MV-4-11 (cell line): ENCODE data around the gene PIGQ.

Source experiments
- DNase-seq: peaks from one replicate; lab custom pipeline; 2025; lab: John Stamatoyannopoulos, UW

The PIGQ gene

DNA sequence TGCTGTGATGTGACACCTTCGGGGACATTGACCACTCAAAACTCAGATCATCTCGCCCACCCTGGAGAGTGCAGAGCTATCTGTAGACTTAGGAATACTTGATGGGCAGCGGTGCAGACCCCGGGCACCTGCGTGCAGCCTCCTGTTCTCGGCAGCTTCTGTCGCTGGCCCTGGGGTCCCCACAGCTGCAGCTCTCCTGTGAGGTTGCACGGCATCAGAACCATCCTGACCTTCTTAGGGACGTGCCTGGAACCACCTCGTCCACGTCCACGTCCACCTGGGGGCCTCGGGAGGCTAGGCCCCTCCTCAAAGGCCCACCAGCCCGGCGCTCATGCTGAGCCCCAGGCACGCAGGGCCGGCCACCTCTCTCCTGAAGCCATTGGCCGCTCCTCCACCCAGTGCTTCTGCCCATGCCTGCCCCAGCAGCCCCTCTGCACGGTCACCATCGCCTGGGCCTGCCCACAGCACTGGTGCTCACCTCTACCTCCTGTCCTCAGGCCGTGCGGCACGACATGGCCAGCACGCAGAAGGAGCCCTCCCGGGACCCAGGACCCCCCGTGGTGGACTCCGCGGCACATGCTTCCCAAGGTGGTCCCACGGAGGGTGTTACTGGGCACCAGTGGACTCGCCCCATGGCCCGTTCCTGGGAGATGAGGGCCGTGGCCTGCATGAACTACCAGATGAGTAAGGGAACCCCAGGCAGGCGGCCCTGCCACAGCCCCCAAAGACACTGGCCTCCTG lies 58.7 kb downstream of the PIGQ start:
- no peak for DNase-seq

DNA sequence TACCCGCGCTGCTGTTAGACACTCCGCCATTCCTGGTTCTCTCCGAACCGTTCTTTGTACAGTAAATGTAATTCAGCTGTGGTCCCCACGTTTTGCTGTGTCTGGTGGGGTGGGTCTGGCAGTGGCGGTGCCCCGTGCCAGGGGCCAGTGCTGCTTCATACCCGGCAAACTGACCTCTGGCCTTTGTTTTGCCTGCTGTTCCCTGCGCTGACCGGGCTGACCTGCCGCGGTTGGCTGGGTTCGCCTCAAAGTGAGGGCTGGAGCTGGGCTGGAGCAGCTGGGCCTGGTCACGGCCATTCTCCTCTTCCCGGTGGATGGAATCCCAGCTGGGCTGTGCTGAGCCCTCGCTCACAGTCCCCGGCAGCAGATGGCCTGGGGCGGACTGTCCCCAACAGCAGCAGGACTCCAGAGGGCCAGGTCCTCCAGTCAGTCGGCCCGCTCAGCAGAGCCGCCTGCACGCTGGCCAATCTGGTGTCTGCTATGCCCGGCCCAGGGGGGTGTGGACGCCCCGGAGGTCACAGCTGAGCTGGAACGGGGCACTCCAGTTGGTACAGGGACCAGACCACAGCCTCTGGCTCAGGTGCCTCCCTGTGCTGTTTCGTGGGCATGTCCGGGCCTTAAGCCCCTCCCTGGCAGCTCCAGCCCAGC lies 59.5 kb downstream of the PIGQ start:
- no peak for DNase-seq

DNA sequence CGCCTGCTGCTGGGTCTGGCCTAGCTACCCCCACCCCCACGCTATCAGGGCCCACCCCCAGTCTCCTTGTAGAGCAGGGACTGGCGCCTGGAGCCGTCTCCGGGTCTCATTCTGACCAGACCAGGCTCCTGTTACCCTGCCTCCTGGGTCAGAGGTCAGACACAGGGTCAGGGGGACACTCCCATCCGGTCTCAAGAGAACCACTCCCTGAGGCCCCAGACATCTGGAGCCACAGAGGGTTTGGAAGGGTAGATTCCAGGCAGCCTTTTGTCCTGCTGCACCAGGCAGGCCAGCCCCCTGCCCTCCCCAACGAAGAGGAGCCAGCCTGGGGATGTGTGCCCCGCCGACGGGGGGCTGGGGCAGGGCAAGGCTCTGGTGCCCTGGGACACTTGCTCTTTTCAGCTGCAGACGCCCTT lies 60.1 kb downstream of the PIGQ start:
- no peak for DNase-seq

DNA sequence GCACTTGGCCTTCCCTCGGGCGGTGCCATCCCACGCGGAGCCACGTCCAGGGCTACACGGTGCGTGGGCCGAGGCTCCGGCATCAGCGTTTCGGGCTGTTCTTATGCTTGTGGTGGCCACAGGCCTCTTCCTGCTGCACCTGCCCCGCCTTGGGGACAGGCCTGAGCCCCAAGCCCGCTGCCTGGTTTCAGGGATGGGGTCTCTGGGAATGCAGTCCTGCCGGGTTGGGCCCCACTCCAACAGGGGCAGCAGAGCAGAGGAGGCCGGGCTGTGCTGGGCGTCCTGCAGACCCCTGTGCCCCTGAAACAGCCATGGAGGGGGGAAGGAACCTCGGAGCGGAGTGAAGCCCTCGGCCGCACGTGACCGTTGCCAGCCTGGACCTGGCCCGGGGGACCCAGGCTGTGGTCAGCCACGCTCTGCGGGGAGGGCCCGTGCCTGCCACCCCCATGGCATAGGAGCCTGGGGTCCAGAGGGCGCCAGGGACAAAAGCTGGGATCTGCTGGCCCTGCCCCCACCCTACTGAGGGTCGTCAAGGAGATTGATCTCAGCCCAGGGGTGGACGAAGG lies 60.6 kb downstream of the PIGQ start:
- DNase-seq: no peak

DNA sequence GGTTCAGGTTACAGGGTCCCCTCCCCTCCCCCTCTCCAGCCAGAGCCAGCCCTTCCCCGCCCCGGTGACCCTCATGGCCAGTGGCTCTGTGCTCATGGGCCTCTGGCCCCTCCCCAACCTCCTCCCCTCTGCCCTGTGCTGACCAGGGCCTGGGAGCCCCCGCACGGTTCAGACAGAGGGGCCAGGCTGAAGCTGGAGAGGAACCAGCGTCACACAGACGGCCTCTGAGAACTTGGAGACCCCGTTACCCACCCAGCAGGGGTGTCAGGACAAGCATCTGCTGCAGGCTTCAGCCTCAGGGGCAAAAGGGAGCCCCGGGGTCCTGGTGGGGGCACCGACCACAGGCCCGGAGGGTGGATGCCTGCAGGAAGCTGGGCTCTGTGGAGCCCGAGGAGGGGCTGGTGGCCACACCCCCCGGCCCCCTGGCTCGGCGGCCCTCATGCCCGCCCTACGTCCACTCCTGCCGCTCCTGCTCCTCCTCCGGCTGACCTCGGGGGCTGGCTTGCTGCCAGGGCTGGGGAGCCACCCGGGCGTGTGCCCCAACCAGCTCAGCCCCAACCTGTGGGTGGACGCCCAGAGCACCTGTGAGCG lies 61.1 kb downstream of the PIGQ start, which contains the start of gene WFIKKN1:
TSS of gene WFIKKN1 (plus strand) at position 171 of the 591 bp plus-strand sequence. CDS start at position 440, 269 bp downstream.
- DNase-seq: no peak

DNA sequence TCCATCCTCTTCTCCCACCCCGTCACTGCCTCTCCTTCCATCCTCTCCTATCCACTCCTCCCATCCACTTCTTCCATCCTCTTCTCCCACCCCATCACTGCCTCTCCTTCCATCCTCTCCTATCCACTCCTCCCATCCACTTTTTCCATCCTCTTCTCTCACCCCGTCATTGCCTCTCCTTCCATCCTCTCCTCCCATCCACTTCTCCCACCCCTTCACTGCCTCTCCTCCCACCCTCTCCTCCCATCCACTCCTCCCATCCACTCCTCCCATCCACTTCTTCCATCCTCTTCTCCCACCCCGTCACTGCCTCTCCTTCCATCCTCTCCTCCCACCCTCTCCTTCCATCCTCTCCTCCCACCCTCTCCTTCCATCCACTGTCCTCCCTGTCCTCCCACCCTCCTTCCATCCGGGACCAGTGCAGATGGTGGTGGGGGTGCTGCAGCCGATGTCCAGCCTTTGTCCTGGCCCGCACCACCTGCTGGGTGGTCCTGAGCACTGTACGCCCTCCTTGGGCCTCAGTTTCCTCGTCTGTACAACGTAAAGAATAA lies 62.1 kb downstream of the PIGQ start:
- no peak for DNase-seq

DNA sequence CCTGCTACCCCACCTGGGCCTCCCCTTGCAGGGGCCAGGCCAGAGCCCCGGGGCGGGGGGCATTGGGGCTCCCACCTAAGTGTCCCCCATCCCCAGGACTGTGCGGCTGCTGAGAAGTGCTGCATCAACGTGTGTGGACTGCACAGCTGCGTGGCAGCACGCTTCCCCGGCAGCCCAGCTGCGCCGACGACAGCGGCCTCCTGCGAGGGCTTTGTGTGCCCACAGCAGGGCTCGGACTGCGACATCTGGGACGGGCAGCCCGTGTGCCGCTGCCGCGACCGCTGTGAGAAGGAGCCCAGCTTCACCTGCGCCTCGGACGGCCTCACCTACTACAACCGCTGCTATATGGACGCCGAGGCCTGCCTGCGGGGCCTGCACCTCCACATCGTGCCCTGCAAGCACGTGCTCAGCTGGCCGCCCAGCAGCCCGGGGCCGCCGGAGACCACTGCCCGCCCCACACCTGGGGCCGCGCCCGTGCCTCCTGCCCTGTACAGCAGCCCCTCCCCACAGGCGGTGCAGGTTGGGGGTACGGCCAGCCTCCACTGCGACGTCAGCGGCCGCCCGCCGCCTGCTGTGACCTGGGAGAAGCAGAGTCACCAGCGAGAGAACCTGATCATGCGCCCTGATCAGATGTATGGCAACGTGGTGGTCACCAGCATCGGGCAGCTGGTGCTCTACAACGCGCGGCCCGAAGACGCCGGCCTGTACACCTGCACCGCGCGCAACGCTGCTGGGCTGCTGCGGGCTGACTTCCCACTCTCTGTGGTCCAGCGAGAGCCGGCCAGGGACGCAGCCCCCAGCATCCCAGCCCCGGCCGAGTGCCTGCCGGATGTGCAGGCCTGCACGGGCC lies 62.9 kb downstream of the PIGQ start:
- no peak for DNase-seq

DNA sequence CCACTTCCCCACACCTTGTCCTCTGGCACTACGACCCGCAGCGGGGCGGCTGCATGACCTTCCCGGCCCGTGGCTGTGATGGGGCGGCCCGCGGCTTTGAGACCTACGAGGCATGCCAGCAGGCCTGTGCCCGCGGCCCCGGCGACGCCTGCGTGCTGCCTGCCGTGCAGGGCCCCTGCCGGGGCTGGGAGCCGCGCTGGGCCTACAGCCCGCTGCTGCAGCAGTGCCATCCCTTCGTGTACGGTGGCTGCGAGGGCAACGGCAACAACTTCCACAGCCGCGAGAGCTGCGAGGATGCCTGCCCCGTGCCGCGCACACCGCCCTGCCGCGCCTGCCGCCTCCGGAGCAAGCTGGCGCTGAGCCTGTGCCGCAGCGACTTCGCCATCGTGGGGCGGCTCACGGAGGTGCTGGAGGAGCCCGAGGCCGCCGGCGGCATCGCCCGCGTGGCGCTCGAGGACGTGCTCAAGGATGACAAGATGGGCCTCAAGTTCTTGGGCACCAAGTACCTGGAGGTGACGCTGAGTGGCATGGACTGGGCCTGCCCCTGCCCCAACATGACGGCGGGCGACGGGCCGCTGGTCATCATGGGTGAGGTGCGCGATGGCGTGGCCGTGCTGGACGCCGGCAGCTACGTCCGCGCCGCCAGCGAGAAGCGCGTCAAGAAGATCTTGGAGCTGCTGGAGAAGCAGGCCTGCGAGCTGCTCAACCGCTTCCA lies 63.7 kb downstream of the PIGQ start:
- no peak for DNase-seq
